ENCODE measurements around the gene TBL2. TPM values are rescaled to one million over a fixed set of nuclear protein-coding genes. Genes with fewer than 3 reads are reported as not detected.

Gene TBL2
- polyA plus RNA-seq, 1 donor from 2014 or later = 38.6 TPM

DNA sequence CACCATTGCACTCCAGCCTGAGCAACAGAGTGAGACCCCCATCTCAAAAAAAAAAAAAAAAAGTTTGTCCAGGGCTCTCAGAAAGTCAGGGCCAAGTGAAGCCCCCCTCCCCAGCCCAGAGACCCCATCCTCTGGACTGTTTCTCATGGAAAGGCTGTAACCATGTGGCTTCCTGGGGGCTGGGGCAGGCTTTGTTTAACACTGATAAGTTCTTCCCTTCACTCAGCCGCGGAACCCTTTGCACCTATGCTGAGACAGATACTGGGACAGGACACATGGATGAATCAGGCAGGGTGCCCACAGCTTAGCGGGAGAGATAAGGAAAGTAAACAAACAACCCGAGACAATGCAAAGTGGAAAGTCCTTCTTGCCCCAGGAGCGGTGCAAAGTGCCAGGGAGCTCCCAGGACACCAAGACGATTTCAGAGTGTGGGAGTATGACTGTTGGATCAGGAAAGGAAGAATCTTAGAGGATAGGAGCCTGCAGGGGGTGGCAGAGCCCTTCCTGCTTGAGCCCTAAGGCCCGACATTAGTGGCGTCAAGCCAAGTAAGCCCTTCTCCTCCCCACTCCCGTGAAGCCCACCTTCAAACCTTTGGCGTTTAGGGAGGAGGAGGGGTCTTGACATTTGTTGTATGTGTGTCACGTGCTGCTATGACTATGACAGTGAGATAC, 34.4 kb upstream of the TBL2 start:
- H3K9me2 ChIP-seq (ENCODE audit: insufficient read depth, low read length) = no peaks in the 10 kb centered on the region
- no peak overlapping the region for H3K4me3 ChIP-seq (ENCODE audit: low read length)
- no peaks in the 10 kb centered on the region for H3K9me3 ChIP-seq (ENCODE audit: low read length)
- no peaks in the 10 kb centered on the region for H4K20me1 ChIP-seq (ENCODE audit: insufficient read depth)
- no peaks in the 10 kb centered on the region for H3K36me3 ChIP-seq (ENCODE audit: insufficient read depth, low read length)
- H3K27ac ChIP-seq (ENCODE audit: low read length) = no peak overlapping the region
- H3K27me3 ChIP-seq (ENCODE audit: insufficient read depth, low read depth, low read length) = no peaks in the 10 kb centered on the region
- H3K9ac ChIP-seq (ENCODE audit: low read length) = no peak overlapping the region
- H3K4me2 ChIP-seq (ENCODE audit: low read length) = no peak overlapping the region
- H3F3A ChIP-seq (ENCODE audit: insufficient read depth, low read length, poor library complexity, severe bottlenecking) = no peaks in the 10 kb centered on the region
- no peaks in the 10 kb centered on the region for H3K79me2 ChIP-seq (replicated peaks; ENCODE audit: insufficient read depth, low read length)
- no peak overlapping the region for H2AFZ ChIP-seq (ENCODE audit: low read depth, low read length)
- no peak for TF ChIP-seq EZH2 (IDR thresholded peaks at IDR 0.05; ENCODE audit: borderline replicate concordance, insufficient read depth, low read length, poor library complexity, severe bottlenecking)
- TF ChIP-seq RAD21 (conservative IDR thresholded peaks at IDR 0.05) = no peak
- TF ChIP-seq, protein P1, sequence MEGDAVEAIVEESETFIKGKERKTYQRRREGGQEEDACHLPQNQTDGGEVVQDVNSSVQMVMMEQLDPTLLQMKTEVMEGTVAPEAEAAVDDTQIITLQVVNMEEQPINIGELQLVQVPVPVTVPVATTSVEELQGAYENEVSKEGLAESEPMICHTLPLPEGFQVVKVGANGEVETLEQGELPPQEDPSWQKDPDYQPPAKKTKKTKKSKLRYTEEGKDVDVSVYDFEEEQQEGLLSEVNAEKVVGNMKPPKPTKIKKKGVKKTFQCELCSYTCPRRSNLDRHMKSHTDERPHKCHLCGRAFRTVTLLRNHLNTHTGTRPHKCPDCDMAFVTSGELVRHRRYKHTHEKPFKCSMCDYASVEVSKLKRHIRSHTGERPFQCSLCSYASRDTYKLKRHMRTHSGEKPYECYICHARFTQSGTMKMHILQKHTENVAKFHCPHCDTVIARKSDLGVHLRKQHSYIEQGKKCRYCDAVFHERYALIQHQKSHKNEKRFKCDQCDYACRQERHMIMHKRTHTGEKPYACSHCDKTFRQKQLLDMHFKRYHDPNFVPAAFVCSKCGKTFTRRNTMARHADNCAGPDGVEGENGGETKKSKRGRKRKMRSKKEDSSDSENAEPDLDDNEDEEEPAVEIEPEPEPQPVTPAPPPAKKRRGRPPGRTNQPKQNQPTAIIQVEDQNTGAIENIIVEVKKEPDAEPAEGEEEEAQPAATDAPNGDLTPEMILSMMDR (IDR thresholded peaks at IDR 0.05; ENCODE audit: poor library complexity, severe bottlenecking) = no peak
- no peak for TF ChIP-seq EP300 (conservative IDR thresholded peaks at IDR 0.05; ENCODE audit: poor library complexity, severe bottlenecking)
- no peak for TF ChIP-seq TAF1 (IDR thresholded peaks at IDR 0.05; ENCODE audit: low read depth)
- TF ChIP-seq, protein P2, sequence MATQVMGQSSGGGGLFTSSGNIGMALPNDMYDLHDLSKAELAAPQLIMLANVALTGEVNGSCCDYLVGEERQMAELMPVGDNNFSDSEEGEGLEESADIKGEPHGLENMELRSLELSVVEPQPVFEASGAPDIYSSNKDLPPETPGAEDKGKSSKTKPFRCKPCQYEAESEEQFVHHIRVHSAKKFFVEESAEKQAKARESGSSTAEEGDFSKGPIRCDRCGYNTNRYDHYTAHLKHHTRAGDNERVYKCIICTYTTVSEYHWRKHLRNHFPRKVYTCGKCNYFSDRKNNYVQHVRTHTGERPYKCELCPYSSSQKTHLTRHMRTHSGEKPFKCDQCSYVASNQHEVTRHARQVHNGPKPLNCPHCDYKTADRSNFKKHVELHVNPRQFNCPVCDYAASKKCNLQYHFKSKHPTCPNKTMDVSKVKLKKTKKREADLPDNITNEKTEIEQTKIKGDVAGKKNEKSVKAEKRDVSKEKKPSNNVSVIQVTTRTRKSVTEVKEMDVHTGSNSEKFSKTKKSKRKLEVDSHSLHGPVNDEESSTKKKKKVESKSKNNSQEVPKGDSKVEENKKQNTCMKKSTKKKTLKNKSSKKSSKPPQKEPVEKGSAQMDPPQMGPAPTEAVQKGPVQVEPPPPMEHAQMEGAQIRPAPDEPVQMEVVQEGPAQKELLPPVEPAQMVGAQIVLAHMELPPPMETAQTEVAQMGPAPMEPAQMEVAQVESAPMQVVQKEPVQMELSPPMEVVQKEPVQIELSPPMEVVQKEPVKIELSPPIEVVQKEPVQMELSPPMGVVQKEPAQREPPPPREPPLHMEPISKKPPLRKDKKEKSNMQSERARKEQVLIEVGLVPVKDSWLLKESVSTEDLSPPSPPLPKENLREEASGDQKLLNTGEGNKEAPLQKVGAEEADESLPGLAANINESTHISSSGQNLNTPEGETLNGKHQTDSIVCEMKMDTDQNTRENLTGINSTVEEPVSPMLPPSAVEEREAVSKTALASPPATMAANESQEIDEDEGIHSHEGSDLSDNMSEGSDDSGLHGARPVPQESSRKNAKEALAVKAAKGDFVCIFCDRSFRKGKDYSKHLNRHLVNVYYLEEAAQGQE (IDR thresholded peaks at IDR 0.05; ENCODE audit: borderline replicate concordance) = no peak
- no peak for TF ChIP-seq POLR2AphosphoS5 (IDR thresholded peaks at IDR 0.05)
- TF ChIP-seq MXI1 (conservative IDR thresholded peaks at IDR 0.05; ENCODE audit: poor library complexity, severe bottlenecking) = no peak
- TF ChIP-seq SMC3 (conservative IDR thresholded peaks at IDR 0.05; ENCODE audit: poor library complexity) = no peak

DNA sequence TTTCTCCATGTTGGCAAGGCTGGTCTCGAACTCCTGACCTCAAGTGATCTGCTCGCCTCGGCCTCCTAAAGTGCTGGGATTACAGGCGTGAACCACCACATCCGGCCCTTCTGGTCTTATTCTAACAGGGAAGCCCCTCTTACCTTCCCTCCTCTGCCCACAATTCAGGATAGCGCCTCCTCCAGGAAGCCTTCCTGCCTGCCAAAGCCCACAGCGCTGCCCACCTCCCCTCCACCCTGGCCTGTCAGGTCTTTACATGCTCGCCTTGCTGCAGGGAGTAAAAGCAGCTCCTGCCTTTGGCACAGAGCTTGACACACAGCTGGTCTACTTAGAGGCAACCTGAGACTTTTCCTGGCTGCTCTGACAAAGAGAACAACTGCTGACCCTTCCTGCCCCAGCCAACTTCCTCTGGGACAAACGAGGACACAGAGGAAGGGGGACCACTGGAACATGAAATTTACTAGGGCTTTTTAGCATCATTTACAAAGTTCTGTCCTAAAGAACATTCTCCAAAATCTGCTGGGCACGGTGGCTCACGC, 32.7 kb upstream of the TBL2 start:
- Histone ChIP-seq H2AFZ (ENCODE audit: low read depth, low read length) (no peak overlapping the region), H3K9me2 (ENCODE audit: insufficient read depth, low read length) (no peaks in the 10 kb centered on the region), H3K4me3 (ENCODE audit: low read length) (no peak overlapping the region), H3K9ac (ENCODE audit: low read length) (no peak overlapping the region), H3K79me2 (replicated peaks; ENCODE audit: insufficient read depth, low read length) (no peaks in the 10 kb centered on the region), H4K20me1 (ENCODE audit: insufficient read depth) (no peaks in the 10 kb centered on the region), H3K36me3 (ENCODE audit: insufficient read depth, low read length) (no peaks in the 10 kb centered on the region), H3K4me2 (ENCODE audit: low read length) (no peak overlapping the region), H3K9me3 (ENCODE audit: low read length) (no peaks in the 10 kb centered on the region), H3F3A (ENCODE audit: insufficient read depth, low read length, poor library complexity, severe bottlenecking) (no peaks in the 10 kb centered on the region), H3K27ac (ENCODE audit: low read length) (no peak overlapping the region), H3K27me3 (ENCODE audit: insufficient read depth, low read depth, low read length) (no peaks in the 10 kb centered on the region)
- no peak for TF ChIP-seq EZH2 (IDR thresholded peaks at IDR 0.05; ENCODE audit: borderline replicate concordance, insufficient read depth, low read length, poor library complexity, severe bottlenecking)
- TF ChIP-seq TAF1 (IDR thresholded peaks at IDR 0.05; ENCODE audit: low read depth) = no peak
- TF ChIP-seq, protein P1 (IDR thresholded peaks at IDR 0.05; ENCODE audit: poor library complexity, severe bottlenecking) = no peak
- TF ChIP-seq POLR2AphosphoS5 (IDR thresholded peaks at IDR 0.05) = no peak
- TF ChIP-seq, protein P2 (IDR thresholded peaks at IDR 0.05; ENCODE audit: borderline replicate concordance) = no peak
- no peak for TF ChIP-seq MXI1 (conservative IDR thresholded peaks at IDR 0.05; ENCODE audit: poor library complexity, severe bottlenecking)

Measured in neural cell (in vitro differentiated cells).